Muscle of arm (tissue), 12 donors: Measurements from ENCODE around the gene FAM98A. TPM values are rescaled to one million over a fixed set of nuclear protein-coding genes. Genes with fewer than 3 reads are reported as not detected.

ENCODE experiments used
- DNase-seq: peaks from one replicate; pipeline ENCODE4 v3.0.0-alpha.2; 2013
- polyA plus RNA-seq, 12 donors: library from polyadenylated mRNA; unstranded; fragments of 120-200 nt; gene quantifications; one replicate each; pipeline ENCODE4 v1.2.1, GENCODE V29; 2013; ENCODE audit not compliant: insufficient read length in 12 of 12

The FAM98A gene
- polyA plus RNA-seq, 12 donors = 23.2 to 48.1 (median 39.3) TPM; not detected in 1

GRCh38 chr2:33602201-33602830 is 3.2 kb upstream of the FAM98A start:
- DNase-seq = no peak

- no peak for DNase-seq
Observed at GRCh38 chr2:33599943-33600192, 769 bp upstream of the FAM98A start.

DNA sequence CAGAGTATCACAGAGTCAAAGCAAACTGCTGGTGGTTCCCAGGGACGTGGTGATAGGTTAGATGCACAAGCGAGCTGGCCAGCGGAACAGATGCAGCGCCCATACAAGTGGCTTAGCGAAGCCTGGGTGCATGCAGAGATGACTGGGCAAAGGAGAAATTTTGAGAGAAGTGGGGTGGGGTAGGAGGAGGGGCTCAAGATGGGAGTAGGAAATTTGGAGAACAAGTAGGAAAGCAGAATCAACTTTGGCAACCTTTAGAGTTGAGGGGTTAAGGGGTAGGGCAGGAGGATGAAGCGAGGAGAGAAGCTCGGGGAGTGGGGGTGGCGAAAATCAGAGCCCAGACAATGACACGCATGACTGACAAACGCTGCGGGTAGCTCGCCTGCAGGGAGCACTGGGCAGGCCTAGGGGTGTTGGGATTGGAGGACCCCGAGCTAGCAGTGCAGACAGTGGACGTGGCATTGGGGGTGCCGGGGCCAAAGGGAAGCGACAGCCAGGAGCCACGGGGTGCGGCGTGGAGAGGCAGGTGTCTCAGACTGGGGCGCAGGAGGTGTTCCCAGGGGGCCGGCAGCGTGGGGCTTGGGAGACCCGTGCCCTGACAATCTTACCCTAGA is 431 bp downstream of the FAM98A start:
- DNase-seq = peak; percentile 55

DNA sequence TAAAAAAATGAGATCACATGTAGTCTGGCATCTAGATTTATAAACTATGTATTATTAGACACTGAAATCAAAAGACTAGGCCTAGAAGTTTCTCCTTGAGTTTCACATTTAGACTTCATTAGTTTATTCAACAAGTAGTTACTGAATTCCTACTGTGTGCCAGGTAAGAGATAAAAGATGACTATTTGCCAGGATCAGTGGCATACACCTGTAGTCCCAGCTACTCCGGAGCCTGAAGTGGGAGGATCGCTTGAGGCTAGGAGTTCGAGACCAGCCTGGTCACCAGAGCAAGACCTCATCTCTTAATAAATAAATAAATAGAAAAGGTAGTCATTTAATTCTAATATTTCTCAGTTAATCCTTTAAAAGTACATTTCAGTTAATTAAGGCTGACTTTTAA is 2.1 kb downstream of the FAM98A start:
- DNase-seq = no peak

DNA sequence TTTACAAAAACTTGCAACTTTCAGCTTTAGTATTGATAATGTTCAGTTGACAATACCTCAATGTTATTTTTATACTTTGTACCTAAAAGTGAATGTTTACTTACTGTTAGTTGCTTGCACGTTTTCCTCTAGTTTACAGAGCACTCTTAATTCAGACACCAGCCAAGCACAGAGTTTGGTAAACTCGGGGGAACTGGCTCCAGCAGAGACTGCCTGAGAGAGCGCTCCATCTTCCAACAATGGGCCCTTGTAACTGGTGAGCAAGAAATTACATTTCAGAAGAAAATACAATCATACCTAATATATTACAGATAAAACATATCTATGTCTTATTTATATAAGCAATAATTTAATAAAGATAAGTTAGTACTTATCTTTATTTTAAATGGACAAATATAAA is 3.7 kb downstream of the FAM98A start:
- no peak for DNase-seq

DNA sequence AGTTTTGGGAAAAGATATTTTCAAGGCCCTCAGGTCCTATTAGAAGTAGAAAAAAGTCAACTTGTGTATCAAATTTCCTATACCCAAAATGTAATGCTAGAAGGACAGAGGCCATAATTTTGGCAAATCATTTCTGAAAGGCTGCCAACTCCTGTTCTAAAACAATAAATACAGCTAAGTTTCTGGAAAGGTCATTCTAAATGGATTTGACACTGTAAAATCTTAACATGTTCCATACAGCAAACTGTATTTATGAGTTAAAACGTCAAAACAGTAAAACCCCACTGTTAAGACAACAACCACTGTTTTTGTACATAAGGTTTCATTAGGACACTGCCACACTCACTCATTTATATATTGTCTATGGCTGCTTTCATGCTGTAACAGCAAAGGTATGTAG is 9.7 kb downstream of the FAM98A start:
- DNase-seq = peak; percentile 39

DNA sequence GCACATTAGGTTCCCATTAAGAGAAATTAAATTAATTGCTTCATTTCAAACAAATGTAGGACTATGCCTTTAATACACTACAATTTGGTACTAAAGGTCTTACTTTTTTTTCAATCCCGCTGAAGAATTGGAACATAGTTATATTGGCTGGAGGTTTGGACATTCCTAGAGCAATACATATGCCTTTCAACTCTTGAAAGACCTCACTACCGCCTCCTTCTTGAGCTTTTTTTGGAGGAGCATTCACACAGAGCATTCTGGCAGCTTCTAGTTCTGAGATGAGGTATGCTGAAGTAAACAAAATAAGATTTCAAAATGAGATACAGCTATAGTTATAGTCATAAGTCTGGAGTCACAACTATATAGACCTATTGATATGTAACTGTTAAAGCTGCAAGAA is 10.9 kb downstream of the FAM98A start:
- peak; percentile 60 for DNase-seq

GRCh38 chr2:33586766-33587165 is 12.3 kb downstream of the FAM98A start:
- no peak for DNase-seq

GRCh38 chr2:33583194-33583938 is 15.7 kb downstream of the FAM98A start:
- DNase-seq = peak; percentile 55

- no peak for DNase-seq
Observed at GRCh38 chr2:33581872-33582271, 17.2 kb downstream of the FAM98A start.

DNA sequence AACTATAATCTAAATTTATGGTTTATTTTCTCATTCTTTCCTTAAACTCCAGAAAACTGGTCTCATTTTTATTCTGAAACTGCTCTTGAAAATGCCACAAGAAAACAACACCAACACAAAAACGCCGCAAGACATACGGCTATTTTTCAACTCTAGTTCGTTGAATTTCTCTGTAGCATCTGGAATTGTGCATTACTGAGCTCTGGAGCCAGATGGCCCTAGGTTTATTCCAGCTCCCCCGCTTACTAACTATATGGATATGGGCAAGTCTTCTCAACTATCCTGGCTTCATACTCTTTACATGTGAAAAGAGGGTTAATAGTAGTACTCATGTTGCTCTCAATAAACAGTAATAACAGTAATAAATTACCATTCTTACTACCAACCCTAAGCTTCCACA is 19.9 kb downstream of the FAM98A start:
- DNase-seq = no peak

- DNase-seq = no peak
Observed at GRCh38 chr2:33577668-33578067, 21.4 kb downstream of the FAM98A start.

GRCh38 chr2:33577084-33577483 is 22.0 kb downstream of the FAM98A start:
- DNase-seq = no peak

DNA sequence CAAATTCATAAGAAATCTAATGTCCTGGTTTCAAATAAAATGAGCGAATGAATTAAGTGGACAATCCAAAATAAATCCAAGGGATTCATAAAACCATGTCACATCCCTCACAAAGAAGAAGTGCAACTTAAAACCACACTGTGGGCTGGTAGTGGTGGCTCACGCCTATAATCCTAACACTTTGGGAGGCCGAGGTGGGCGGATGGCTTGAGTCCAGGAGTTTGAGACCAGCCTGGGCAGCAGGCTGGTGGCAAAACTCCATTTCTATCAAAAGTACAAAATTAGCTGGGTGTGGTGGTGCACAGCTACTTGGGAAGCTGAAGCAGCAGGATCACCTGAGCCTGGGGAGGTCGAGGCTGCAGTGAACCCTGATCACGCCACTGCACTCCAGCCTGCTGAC is 25.4 kb downstream of the FAM98A start:
- no peak for DNase-seq

GRCh38 chr2:33570681-33571080 is 28.4 kb downstream of the FAM98A start:
- no peak for DNase-seq

DNA sequence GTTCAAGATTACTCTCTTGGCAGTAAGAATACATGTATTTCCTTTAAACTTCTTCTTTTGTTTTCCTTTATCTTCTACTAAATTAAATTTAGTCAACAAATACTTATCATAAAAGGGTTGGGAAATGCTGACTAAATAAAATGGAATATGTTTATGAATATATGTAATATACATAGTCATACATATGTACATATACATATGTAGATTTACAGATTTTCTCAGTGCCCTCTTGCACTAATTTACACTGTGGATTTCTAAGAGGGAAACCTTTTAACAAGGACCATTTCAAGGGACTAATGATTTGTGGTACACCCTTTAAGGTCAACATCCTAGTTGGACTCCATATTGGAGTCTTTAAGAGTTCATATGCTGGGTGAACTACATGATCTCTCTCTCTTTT is 37.2 kb downstream of the FAM98A start:
- no peak for DNase-seq

DNA sequence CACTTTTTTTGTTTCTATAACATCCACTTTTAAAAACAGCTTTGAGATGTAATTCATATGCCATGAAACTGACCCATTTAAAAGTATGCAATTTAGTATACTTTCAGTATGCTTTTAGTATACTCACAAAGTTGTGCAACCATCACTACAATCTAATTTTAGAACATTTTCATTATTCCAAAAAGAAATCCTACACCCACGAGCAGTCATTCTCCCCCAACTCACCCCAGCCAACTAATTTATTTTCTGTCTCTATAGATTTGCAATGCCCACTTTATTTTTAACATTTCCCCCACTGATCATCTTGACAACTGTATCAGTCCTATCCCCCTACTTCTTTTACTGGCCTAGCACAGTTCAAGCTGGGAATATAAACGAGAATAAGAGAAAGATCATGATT is 39.1 kb downstream of the FAM98A start:
- no peak for DNase-seq

DNA sequence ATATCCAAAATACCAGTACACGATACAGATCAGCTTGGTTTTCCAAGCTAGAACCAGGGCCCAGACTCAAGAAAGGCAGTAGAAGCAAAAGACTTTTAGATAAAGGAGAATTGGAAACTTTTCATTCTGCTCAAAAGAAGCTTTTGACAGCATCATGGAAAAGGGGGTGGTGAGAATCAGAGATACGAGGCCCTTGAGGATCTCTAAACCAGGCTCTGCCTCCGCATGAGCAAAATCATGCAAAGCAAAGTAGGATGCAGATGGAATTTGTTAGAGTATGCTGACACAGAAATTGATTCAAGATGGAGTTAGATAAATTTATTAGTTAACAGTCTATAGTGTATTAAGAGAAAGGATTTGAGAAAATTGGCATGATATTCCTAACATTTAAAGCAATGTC is 39.8 kb downstream of the FAM98A start:
- no peak for DNase-seq

DNA sequence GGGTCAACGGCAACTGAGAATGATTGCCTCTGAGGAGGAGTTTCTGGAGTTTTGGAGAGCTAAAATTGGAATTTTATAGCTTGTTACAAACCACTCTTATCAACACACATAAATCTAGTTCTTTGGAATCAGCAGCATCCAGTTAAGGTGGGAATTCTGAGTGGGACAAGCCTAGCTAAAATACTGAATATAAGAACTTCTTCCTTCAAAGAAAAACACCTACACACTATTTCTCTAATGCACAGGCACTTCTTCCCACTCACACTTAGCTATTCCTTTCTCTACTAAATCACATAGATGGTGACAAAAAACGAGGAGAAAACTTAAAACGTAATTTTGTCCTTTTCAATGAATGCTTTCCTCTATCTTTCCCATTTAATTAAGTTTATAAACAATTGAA is 43.4 kb downstream of the FAM98A start:
- no peak for DNase-seq

DNA sequence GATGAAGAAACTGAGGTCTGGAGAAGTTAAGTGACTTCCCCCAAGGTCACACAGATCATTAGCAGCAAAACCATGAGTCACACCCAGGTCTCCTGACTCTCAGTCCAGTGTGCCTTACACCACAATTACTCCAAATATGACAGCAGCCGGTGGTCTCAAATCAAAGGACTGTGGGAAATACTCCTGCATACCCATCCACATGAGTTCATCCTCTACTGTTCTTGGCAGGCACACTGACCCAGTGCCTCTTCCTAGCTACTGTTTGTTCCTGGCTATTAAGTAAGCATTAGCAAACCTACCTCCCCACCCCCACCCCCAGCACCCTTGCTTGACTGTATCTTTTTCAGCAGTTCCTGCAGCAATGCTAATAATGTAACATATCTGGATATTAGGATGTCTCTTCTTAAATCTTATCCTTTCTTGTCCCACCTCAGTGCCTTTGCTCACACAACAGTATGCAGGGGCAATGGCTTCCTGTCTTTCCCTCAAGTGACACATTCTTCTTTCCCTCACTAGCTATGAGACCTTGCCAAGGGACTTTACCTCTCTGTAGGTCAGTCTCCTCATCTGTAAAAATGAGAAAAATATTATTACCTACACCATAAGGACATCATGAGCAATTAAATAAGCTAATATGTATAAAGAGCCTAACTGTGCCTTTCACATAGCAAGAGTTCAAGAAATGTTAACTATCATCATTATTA is 46.2 kb downstream of the FAM98A start:
- DNase-seq = no peak

DNA sequence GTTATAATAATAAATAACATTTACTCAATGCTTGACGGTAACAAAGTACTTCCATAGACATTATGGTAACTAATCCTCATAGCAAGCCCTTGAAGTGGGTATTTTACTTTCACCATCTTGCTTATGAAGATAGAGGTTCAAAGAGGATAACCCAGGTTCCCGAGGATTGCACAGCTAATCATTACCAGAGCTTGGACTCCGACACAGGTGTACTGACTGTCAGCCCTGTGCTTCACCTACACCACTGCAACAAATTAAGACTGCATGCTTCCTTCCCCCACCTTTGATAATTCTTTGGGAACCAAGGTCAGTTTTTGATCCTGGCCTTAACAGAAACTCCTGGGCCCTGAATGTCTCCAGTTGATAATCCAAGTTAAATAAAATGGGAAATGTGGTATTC is 48.9 kb downstream of the FAM98A start:
- DNase-seq = no peak

- DNase-seq = no peak
Observed at GRCh38 chr2:33541243-33541642, 57.9 kb downstream of the FAM98A start.

- no peak for DNase-seq
Observed at GRCh38 chr2:33535421-33535820, 63.7 kb downstream of the FAM98A start.
